GM12872 (cell line): Measurements from ENCODE around the gene SLC35B2.

ENCODE experiments used
- TF ChIP-seq, protein P1 (sequence below): IDR thresholded peaks from 3 replicates; pipeline ENCODE4 v1.5.1; 2011; ENCODE audit warnings: low read depth, mild to moderate bottlenecking, low read length, moderate library complexity; ENCODE audit not compliant: insufficient read depth

SLC35B2 gene

GRCh38 chr6:44238687-44239350, 18.5 kb downstream of the SLC35B2 start:
- TF ChIP-seq, protein P1, sequence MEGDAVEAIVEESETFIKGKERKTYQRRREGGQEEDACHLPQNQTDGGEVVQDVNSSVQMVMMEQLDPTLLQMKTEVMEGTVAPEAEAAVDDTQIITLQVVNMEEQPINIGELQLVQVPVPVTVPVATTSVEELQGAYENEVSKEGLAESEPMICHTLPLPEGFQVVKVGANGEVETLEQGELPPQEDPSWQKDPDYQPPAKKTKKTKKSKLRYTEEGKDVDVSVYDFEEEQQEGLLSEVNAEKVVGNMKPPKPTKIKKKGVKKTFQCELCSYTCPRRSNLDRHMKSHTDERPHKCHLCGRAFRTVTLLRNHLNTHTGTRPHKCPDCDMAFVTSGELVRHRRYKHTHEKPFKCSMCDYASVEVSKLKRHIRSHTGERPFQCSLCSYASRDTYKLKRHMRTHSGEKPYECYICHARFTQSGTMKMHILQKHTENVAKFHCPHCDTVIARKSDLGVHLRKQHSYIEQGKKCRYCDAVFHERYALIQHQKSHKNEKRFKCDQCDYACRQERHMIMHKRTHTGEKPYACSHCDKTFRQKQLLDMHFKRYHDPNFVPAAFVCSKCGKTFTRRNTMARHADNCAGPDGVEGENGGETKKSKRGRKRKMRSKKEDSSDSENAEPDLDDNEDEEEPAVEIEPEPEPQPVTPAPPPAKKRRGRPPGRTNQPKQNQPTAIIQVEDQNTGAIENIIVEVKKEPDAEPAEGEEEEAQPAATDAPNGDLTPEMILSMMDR = no peak

DNA sequence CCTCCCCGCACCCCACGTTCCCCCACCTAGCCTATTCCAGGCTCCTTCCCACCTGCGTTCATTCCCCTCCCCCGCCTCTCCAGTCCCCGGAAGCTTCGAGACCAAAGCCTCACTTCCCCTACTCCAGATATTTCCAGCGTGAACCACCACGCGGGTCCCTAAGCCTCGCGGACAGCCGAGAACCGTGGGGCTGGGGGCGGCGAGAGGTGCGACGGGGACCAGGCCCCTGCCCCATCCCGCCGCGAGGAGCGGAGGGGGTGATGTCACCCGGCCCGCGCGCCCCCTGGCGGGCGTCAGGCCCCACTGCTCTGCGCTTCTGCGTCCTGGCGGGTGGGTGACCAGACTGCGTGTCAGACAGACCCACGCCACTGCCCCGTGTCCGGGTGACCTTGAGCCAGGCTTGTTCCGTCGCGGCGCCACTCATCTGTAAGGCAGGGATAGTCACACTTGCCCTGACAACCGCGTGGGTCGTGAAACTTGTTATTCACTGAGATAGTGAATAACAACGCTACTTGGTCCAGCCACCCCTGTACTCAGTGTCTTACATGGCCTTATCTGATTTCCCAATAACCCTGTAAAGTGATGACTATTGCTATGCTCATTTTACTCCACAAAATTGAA, 19.4 kb downstream of the SLC35B2 start:
- TF ChIP-seq, protein P1 = peak; percentile 94

GRCh38 chr6:44237021-44237812, 20.1 kb downstream of the SLC35B2 start:
- TF ChIP-seq, protein P1 = no peak

- TF ChIP-seq, protein P1 = no peak
Measured at GRCh38 chr6:44235891-44236516, 21.3 kb downstream of the SLC35B2 start.

GRCh38 chr6:44235269-44235668, 22.1 kb downstream of the SLC35B2 start:
- TF ChIP-seq, protein P1 = no peak

DNA sequence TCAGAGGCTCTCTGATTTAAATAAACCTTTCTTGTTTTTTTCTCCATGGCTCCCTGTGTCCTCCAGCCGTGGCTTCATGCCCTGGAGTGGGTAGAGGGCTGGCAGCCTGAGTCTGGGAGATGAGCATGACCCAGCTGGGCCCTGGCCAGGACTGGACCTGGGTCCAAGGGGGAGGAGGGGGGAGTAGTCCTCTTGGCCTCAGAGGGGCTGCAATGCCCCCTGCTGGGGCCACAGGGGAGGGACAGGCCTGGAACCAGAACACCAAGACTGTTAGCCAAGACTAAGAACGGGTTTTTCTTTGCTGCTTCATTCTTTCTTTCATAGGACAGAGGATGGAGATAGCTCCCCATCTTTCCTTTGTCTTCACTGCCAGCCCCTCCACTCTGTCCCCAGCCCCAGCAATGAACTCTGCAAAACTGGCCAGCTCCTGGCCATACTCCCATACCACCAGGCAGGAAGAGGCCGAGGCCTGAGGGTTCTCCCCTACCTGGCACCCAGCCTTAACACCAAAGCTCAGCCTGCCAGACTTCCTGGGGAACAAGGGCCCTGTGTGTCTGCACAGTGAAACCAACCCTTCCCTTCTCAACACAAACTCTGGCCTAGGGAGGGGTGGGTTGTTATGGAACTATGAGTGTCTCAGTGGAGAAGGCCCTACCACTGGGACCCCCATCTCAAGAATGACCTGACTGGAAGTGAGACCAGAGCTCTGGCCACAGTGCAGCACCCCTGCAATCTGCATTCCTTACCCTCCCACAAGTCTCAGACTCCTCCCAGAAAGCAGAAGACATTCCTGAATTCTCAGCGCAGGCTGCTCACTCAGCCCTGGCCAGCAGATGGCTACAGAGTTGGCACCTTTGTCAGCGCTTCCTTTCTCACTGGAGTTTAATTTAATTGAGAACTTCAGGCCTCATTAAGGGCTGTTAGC, 23.0 kb downstream of the SLC35B2 start:
- TF ChIP-seq, protein P1 = peak; percentile 84
